HEK293T (cell line): ENCODE results near the gene RABGAP1L.

Experiments used
- CTCF ChIA-PET: fragments of 350-600 bp; formaldehyde crosslinking; extraction: SDS; loops from one replicate; lab custom pipeline; 2021; ENCODE audit warnings: antibody characterized with exemption, inconsistent platforms; lab: Yijun Ruan, JAX
- POLR2A ChIA-PET: fragments of 350-600 bp; formaldehyde crosslinking; extraction: SDS; loops from one replicate; lab custom pipeline; 2020; ENCODE audit warnings: antibody characterized with exemption, inconsistent platforms; lab: Yijun Ruan, JAX
- DNase-seq: peaks from one replicate; pipeline ENCODE4 v3.0.0; 2012; ENCODE audit warnings: mixed read lengths; ENCODE audit errors: extremely low spot score
- ARNT ChIP-seq: fragments of 450-650 bp; IDR thresholded peaks from 2 replicates; pipeline ENCODE4 v1.6.1; 2017; ENCODE audit warnings: mild to moderate bottlenecking
- BHLHE40 ChIP-seq: fragments of 450-650 bp; IDR thresholded peaks from 2 replicates; pipeline ENCODE4 v1.6.1; 2016; ENCODE audit warnings: mild to moderate bottlenecking, moderate library complexity, borderline replicate concordance
- CTBP1 ChIP-seq: fragments of 450-650 bp; IDR thresholded peaks from 2 replicates; pipeline ENCODE4 v1.6.1; 2016; ENCODE audit warnings: borderline replicate concordance
- ELF4 ChIP-seq: fragments of 450-650 bp; IDR thresholded peaks from 2 replicates; pipeline ENCODE4 v1.6.1; 2017; ENCODE audit warnings: antibody characterized with exemption
- FOXA1 ChIP-seq: fragments of 450-650 bp; IDR thresholded peaks from 2 replicates; pipeline ENCODE4 v1.6.1; 2016; ENCODE audit warnings: mild to moderate bottlenecking
- FOXK2 ChIP-seq: fragments of 450-650 bp; IDR thresholded peaks from 2 replicates; pipeline ENCODE4 v1.6.1; 2016; ENCODE audit warnings: mild to moderate bottlenecking
- FOXM1 ChIP-seq: fragments of 450-650 bp; IDR thresholded peaks from 2 replicates; pipeline ENCODE4 v1.6.1; 2017; ENCODE audit warnings: mild to moderate bottlenecking, borderline replicate concordance
- HDGF ChIP-seq: fragments of 450-650 bp; IDR thresholded peaks from 2 replicates; pipeline ENCODE4 v1.6.1; 2017; ENCODE audit warnings: antibody characterized with exemption, borderline replicate concordance
- L3MBTL2 ChIP-seq: fragments of 450-650 bp; conservative IDR thresholded peaks from 2 replicates; pipeline ENCODE4 v1.6.1; 2016; ENCODE audit warnings: mild to moderate bottlenecking
- LEF1 ChIP-seq: fragments of 450-650 bp; IDR thresholded peaks from 2 replicates; pipeline ENCODE4 v1.6.1; 2017; ENCODE audit warnings: mild to moderate bottlenecking, borderline replicate concordance
- NFRKB ChIP-seq: fragments of 450-650 bp; IDR thresholded peaks from 2 replicates; pipeline ENCODE4 v1.6.1; 2016; ENCODE audit warnings: mild to moderate bottlenecking, moderate library complexity
- PKNOX1 ChIP-seq: fragments of 450-650 bp; IDR thresholded peaks from 2 replicates; pipeline ENCODE4 v1.6.1; 2016
- SP1 ChIP-seq: fragments of 450-650 bp; IDR thresholded peaks from 2 replicates; pipeline ENCODE4 v1.6.1; 2017
- SUZ12 ChIP-seq: fragments of 450-650 bp; IDR thresholded peaks from 2 replicates; pipeline ENCODE4 v1.6.1; 2016; ENCODE audit warnings: mild to moderate bottlenecking
- TARDBP ChIP-seq: fragments of 450-650 bp; IDR thresholded peaks from 2 replicates; pipeline ENCODE4 v1.6.1; 2016
- ZNF384 ChIP-seq: fragments of 450-650 bp; IDR thresholded peaks from 2 replicates; pipeline ENCODE4 v1.6.1; 2016

RABGAP1L gene

GRCh38 chr1:175024773-175025172 is 865.5 kb downstream of the RABGAP1L start:
- CTCF ChIA-PET = interaction anchor here (0.6 to 1.9 kb wide), 2 partner anchors 127 to 209 kb away, joined by 5 to 8 read pairs; no protein-coding TSS in a partner anchor
- DNase-seq = no peak
- TF ChIP-seq FOXK2 = no peak
- POLR2A ChIA-PET = interaction anchor here (2.7 kb wide), 1 partner anchor 25 kb away, joined by 43 read pairs; the partner anchor contains the start of gene CACYBP

DNA sequence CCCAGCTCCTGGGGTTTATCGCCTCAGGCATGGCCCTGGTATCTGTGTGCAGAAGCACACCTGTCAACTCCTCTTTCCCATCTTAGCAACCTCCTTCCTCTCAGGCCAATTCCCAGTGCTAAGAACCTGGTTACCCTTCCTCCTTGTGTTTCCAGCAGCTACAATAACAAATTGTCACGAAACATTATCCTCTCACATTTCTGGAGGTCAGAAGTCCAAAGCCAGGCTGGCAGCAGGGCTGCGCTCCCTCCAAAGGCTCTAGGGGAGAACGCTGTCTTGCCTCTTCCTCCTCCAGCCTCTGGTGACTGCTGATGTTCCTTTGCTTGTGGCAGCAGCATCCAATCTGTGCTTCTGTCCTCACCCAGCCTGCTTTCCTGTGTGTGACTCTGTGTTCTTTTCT is 874.6 kb downstream of the RABGAP1L start:
- POLR2A ChIA-PET = no interaction called here
- TF ChIP-seq ZNF384 = no peak
- TF ChIP-seq ELF4 = no peak
- no peak for TF ChIP-seq PKNOX1
- TF ChIP-seq FOXM1 = no peak
- CTCF ChIA-PET = interaction anchor here (0.7 kb wide), 1 partner anchor 112 kb away, joined by 5 read pairs; no protein-coding TSS in a partner anchor
- DNase-seq = no peak

DNA sequence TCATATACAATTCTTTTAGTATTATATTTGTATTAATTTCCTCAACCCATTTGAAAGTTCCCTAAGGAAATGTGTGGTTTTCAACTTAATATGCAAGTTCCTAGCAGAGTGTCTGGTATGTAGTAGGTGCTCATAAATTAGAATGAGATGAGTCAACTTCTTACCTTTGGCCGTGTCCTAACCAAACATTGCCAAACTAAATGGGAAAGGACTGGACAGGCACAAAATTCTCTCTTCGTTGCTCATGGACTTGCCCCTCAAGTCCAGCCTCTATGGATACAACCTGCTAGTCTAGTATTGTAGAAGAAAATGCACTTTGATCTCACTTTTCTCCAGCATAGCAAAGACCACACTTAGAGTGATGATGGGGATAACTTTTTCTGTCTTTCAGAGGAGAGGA is 875.5 kb downstream of the RABGAP1L start:
- ChIA-PET POLR2A (no interaction called here), CTCF (no interaction called here)
- DNase-seq = no peak
- TF ChIP-seq LEF1 (no peak), SP1 (no peak), NFRKB (no peak), ZNF384 (no peak), PKNOX1 (no peak)

GRCh38 chr1:175035865-175036264 is 876.5 kb downstream of the RABGAP1L start:
- DNase-seq = no peak
- TF ChIP-seq ARNT (no peak), NFRKB (no peak), CTBP1 (no peak), SP1 (no peak), LEF1 (no peak), ZNF384 (no peak), TARDBP (no peak)
- CTCF ChIA-PET = no interaction called here
- POLR2A ChIA-PET = interaction anchor here (1.5 kb wide), 1 partner anchor 13 kb away, joined by 5 read pairs; the partner anchor contains the start of gene MRPS14

- POLR2A ChIA-PET = interaction anchor here (1.5 kb wide), 1 partner anchor 13 kb away, joined by 5 read pairs; the partner anchor contains the start of gene MRPS14
- CTCF ChIA-PET = no interaction called here
- TF ChIP-seq LEF1 (no peak), ZNF384 (no peak), ELF4 (no peak), SUZ12 (no peak), L3MBTL2 (no peak), SP1 (no peak), FOXM1 (no peak), PKNOX1 (no peak), CTBP1 (no peak), ARNT (no peak)
- DNase-seq = no peak
Measured at GRCh38 chr1:175036476-175036875, 877.2 kb downstream of the RABGAP1L start.

DNA sequence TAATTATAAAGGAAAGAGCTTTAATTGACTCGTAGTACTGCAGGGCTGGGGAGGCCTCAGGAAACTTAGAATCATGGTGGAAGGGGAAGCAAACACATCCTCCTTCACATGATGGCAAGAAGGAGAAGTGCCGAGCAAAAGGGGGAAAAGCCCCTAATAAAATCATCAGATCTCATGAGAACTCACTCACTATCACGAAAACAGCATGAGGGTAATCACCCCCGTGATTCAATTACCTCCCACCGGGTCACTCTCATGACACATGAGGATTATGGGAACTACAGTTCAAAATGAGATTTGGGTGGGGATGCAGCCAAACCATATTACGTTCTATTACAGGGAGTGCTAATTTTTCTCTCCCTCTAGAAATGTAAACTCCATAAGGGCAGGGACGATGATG is 878.1 kb downstream of the RABGAP1L start:
- POLR2A ChIA-PET = interaction anchor here (1.5 kb wide), 1 partner anchor 14 kb away, joined by 5 read pairs; the partner anchor contains the start of gene MRPS14
- TF ChIP-seq TARDBP (no peak), NFRKB (no peak), ZNF384 (no peak), FOXK2 (no peak), CTBP1 (no peak), BHLHE40 (no peak), HDGF (no peak), ARNT (no peak), SUZ12 (no peak), FOXA1 (no peak), SP1 (no peak), FOXM1 (no peak), L3MBTL2 (no peak), PKNOX1 (no peak), LEF1 (no peak), ELF4 (no peak)
- CTCF ChIA-PET = no interaction called here
- DNase-seq = no peak
